HG03342 (cell line): ENCODE measurements around the gene IL19.

Source experiments
- ATAC-seq: cut with Tn5 transposase; IDR thresholded peaks from one replicate; pipeline ENCODE4 v1.9.1; 2021; ENCODE audit warnings: mild to moderate bottlenecking, moderate library complexity; ENCODE audit not compliant: unreplicated experiment

Gene IL19

GRCh38 chr1:206885341-206886060 is 114.9 kb downstream of the IL19 start:
- no peak for ATAC-seq

DNA sequence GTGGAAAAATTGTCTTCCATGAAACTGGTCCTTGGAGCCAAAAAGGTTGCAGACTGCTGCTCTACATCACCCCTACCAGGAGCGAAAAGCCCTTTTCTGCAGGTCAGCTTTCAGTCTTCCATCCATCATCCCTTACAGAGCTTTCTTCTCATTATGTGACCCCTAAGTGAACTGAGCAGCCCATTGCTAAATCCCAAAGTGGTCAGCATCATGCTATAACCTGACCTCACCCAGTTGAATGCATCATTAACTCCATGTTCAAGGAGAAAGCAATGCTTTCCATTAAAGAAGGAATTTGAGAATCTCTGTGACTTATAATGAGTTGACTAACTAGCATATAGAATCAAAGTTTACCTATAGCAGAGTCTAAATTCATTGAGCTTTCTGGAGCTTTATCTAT is 116.3 kb downstream of the IL19 start:
- no peak for ATAC-seq

GRCh38 chr1:206887701-206888100 is 117.1 kb downstream of the IL19 start:
- ATAC-seq = no peak

- no peak for ATAC-seq
Measured at GRCh38 chr1:206890125-206891060, 119.8 kb downstream of the IL19 start.

- no peak for ATAC-seq
Measured at GRCh38 chr1:206891412-206891811, 120.8 kb downstream of the IL19 start.
